Uterus (tissue), 4 donors: Measurements from ENCODE around the gene ADD2. TPM values are rescaled to one million over a fixed set of nuclear protein-coding genes. Genes with fewer than 3 reads are reported as not detected.

Experiments used
- DNase-seq, 2 donors: peaks; one replicate each; pipeline ENCODE4 v3.0.0-alpha.2; 2019 to 2020
- H3K27ac ChIP-seq, 2 donors: fragments of 200-600 bp; sonication (generic); 1 replicate in 1 of 2; 2 replicates in 1 of 2; pipeline ENCODE4 v1.5.1; 2016 to 2018
- H3K27me3 ChIP-seq, 2 donors: fragments of 200-600 bp; sonication (generic); one replicate each; pipeline ENCODE4 v1.5.1; 2018 to 2019; ENCODE audit warnings: control low read depth in 1 of 2
- H3K36me3 ChIP-seq, 2 donors: fragments of 200-600 bp; sonication (generic); one replicate each; pipeline ENCODE4 v1.5.1; 2019; ENCODE audit warnings: control low read depth in 1 of 2
- H3K4me1 ChIP-seq, 2 donors: fragments of 200-600 bp; sonication (generic); one replicate each; pipeline ENCODE4 v1.5.1; 2018 to 2019; ENCODE audit warnings: control low read depth in 1 of 2
- H3K4me3 ChIP-seq, 2 donors: fragments of 200-600 bp; sonication (generic); 1 replicate in 1 of 2; 2 replicates in 1 of 2; pipeline ENCODE4 v1.5.1; 2018 to 2019; ENCODE audit warnings: mild to moderate bottlenecking in 1 of 2
- H3K9me3 ChIP-seq, 2 donors: fragments of 200-600 bp; sonication (generic); one replicate each; pipeline ENCODE4 v1.5.1; 2019; ENCODE audit warnings: control low read depth in 1 of 2
- CTCF ChIP-seq, 4 experiments: fragments of 200-600 bp in 2 of 4; fragments of 450-650 bp in 2 of 4; sonication (generic) in 2 of 4; IDR thresholded peaks; one replicate each; pipeline ENCODE4 v1.5.1; 2016 to 2019; ENCODE audit warnings: antibody characterized with exemption in 4 of 4, mild to moderate bottlenecking in 2 of 4, moderate library complexity in 1 of 4
- POLR2A ChIP-seq, 2 donors: fragments of 450-650 bp; IDR thresholded peaks; one replicate each; pipeline ENCODE4 v1.6.1; 2016; ENCODE audit warnings: antibody characterized with exemption in 2 of 2, mild to moderate bottlenecking in 1 of 2, moderate library complexity in 1 of 2
- intact Hi-C: fragments of 100-400 bp; cut with DNase I; formaldehyde crosslinking; loops from one replicate; pipeline ENCODE4 v1.15.1; 2023; ENCODE audit warnings: low total_unique reads
- total RNA-seq, 4 donors: library from RNA; depleted of rRNA in 3 of 4; stranded (reverse); fragments of >200 nt in 3 of 4; gene quantifications; one replicate each; pipeline versions ENCODE4 v1.1.0 to v1.2.4, GENCODE V29; 2014 to 2023
- donor health status: DM: yes; HTN: yes; CAD: no.

Gene ADD2
- total RNA-seq, 4 donors from 2014 or later: 0.51 to 5.2 (median 2.6) TPM

- intact Hi-C loops: no loop called here
- H3K27ac ChIP-seq: no peak overlapping the region
- no peaks in the 10 kb centered on the region for H3K9me3 ChIP-seq
- no peaks in the 10 kb centered on the region for H3K4me1 ChIP-seq
- no peaks in the 10 kb centered on the region for H3K36me3 ChIP-seq
- H3K4me3 ChIP-seq: no peak overlapping the region
- no peak for DNase-seq
- H3K27me3 ChIP-seq: no peaks in the 10 kb centered on the region
- no peak for TF ChIP-seq POLR2A (IDR thresholded peaks at IDR 0.05)
- TF ChIP-seq CTCF (IDR thresholded peaks at IDR 0.05): no peak
Measured at GRCh38 chr2:70673041-70673647, 94.9 kb downstream of the ADD2 start.

- TF ChIP-seq POLR2A (IDR thresholded peaks at IDR 0.05) (no peak), CTCF (IDR thresholded peaks at IDR 0.05) (no peak)
- H3K36me3 ChIP-seq: no peaks in the 10 kb centered on the region
- no peaks in the 10 kb centered on the region for H3K4me1 ChIP-seq
- H3K27me3 ChIP-seq: no peaks in the 10 kb centered on the region
- no peak for DNase-seq
- no peak overlapping the region for H3K4me3 ChIP-seq
- H3K9me3 ChIP-seq: no peaks in the 10 kb centered on the region
- no peak overlapping the region for H3K27ac ChIP-seq
- intact Hi-C loops: no loop called here
Measured at GRCh38 chr2:70671092-70671675, 96.8 kb downstream of the ADD2 start.

DNA sequence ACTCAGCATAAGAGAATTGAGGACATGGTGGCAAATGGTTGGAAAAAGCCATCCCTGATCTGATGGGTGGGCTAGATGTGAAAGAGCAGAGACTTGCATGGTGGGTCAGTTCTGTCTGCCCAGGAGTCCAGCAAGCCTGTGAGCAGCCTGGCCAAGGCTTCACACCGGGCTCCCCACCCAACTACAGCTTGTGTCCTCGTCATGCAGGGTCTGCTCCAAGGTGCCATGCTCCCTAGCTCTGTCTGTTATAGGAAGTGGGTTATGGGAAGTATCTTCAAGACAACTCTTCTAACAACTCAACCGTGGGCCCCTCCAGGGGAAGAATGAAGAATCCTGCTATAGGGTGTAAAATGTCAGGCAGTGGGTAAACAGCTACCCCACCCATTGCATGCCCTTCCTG is 97.4 kb downstream of the ADD2 start:
- DNase-seq: no peak
- TF ChIP-seq POLR2A (IDR thresholded peaks at IDR 0.05): no peak
- no peak for TF ChIP-seq CTCF (IDR thresholded peaks at IDR 0.05)
- Histone ChIP-seq H3K4me1 (no peaks in the 10 kb centered on the region), H3K36me3 (no peaks in the 10 kb centered on the region), H3K27me3 (no peaks in the 10 kb centered on the region), H3K27ac (no peak overlapping the region), H3K9me3 (no peaks in the 10 kb centered on the region), H3K4me3 (no peak overlapping the region)
- intact Hi-C loops: no loop called here

DNA sequence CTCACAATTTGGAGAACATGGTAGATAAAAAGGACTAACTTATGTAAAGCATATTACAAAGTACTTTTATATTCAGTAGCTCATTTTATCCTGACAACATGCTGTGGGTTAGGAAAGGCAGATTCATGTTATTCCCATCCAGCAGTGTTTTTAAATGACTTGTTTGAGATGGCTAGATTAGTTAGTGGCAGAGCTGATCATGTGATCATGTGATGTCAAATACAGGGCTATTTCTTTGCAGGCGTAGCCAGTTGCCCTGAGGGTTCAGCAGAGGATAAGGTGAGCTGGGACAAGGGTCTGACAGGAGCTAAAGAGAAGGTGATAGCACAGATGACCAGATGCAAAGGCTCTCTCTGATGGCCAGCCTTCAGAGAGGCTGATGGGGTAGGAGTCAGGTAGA is 97.8 kb downstream of the ADD2 start:
- TF ChIP-seq CTCF (IDR thresholded peaks at IDR 0.05): no peak
- TF ChIP-seq POLR2A (IDR thresholded peaks at IDR 0.05): no peak
- no peaks in the 10 kb centered on the region for H3K36me3 ChIP-seq
- H3K27ac ChIP-seq: no peak overlapping the region
- H3K4me1 ChIP-seq: no peaks in the 10 kb centered on the region
- intact Hi-C loops: no loop called here
- no peak overlapping the region for H3K4me3 ChIP-seq
- H3K27me3 ChIP-seq: no peaks in the 10 kb centered on the region
- H3K9me3 ChIP-seq: no peaks in the 10 kb centered on the region
- no peak for DNase-seq

GRCh38 chr2:70668911-70669310 is 99.1 kb downstream of the ADD2 start:
- Histone ChIP-seq H3K27ac (no peak overlapping the region), H3K9me3 (no peaks in the 10 kb centered on the region), H3K36me3 (no peaks in the 10 kb centered on the region), H3K4me3 (no peak overlapping the region), H3K27me3 (no peaks in the 10 kb centered on the region), H3K4me1 (no peaks in the 10 kb centered on the region)
- intact Hi-C loops: no loop called here
- TF ChIP-seq POLR2A (IDR thresholded peaks at IDR 0.05) (no peak), CTCF (IDR thresholded peaks at IDR 0.05) (no peak)
- DNase-seq: no peak
